Ishikawa (cell line): ENCODE measurements around the gene ARPC3.

ENCODE experiments used
- CEBPB ChIP-seq: IDR thresholded peaks from 2 replicates; pipeline ENCODE4 v1.6.1; 2012
- CREB1 ChIP-seq: IDR thresholded peaks from 2 replicates; pipeline ENCODE4 v1.6.1; 2012; ENCODE audit warnings: low read depth
- EGR1 ChIP-seq: IDR thresholded peaks from 2 replicates; pipeline ENCODE4 v1.6.1; 2012
- EP300 ChIP-seq: IDR thresholded peaks from 2 replicates; pipeline ENCODE4 v1.6.1; 2012; ENCODE audit warnings: borderline replicate concordance
- FOXM1 ChIP-seq: IDR thresholded peaks from 2 replicates; pipeline ENCODE4 v1.6.1; 2012; ENCODE audit warnings: low read depth, borderline replicate concordance
- MAX ChIP-seq: IDR thresholded peaks from 2 replicates; pipeline ENCODE4 v1.6.1; 2012
- NFIC ChIP-seq: IDR thresholded peaks from 2 replicates; pipeline ENCODE4 v1.6.1; 2012
- RAD21 ChIP-seq: IDR thresholded peaks from 2 replicates; pipeline ENCODE4 v1.6.1; 2012; ENCODE audit warnings: low read depth
- TAF1 ChIP-seq: IDR thresholded peaks from 2 replicates; pipeline ENCODE4 v1.6.1; 2012; ENCODE audit warnings: low read depth, mild to moderate bottlenecking
- TCF12 ChIP-seq: IDR thresholded peaks from 2 replicates; pipeline ENCODE4 v1.6.1; 2012; ENCODE audit warnings: low read depth
- TEAD4 ChIP-seq: IDR thresholded peaks from 2 replicates; pipeline ENCODE4 v1.6.1; 2012
- YY1 ChIP-seq: IDR thresholded peaks from 2 replicates; pipeline ENCODE4 v1.6.1; 2012; ENCODE audit warnings: low read depth
- ZBTB7A ChIP-seq: IDR thresholded peaks from 2 replicates; pipeline ENCODE4 v1.6.1; 2012; ENCODE audit warnings: low read depth
- TF ChIP-seq, protein P1 (sequence below): IDR thresholded peaks from 2 replicates; pipeline ENCODE4 v1.6.1; 2012; ENCODE audit warnings: low read depth, mild to moderate bottlenecking
- TF ChIP-seq, protein P2 (sequence below): IDR thresholded peaks from 2 replicates; pipeline ENCODE4 v1.6.1; 2012

ARPC3 gene

DNA sequence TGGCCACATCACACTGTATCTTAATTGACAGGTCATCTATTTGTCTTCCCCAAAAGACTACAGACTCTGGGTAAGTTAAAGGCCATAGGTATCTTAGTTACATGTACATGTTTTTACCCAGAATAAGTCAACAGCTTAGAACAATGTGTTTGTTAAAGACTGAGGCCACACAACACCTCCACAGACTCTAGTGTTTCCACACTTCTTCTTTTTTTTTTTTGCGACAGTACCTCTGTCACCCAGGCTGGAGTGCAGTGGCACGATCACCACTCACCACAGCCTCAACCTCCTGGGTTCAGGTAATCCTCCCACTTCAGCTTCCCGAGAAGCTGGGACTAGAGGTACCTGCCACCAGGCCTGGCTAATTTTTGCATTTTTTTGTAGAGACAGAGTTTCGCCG, 16.7 kb upstream of the ARPC3 start:
- TF ChIP-seq ZBTB7A, result no peak
- TF ChIP-seq YY1, result no peak
- no peak for TF ChIP-seq TAF1
- TF ChIP-seq CEBPB, result no peak
- TF ChIP-seq CREB1, result no peak
- TF ChIP-seq, protein P1, sequence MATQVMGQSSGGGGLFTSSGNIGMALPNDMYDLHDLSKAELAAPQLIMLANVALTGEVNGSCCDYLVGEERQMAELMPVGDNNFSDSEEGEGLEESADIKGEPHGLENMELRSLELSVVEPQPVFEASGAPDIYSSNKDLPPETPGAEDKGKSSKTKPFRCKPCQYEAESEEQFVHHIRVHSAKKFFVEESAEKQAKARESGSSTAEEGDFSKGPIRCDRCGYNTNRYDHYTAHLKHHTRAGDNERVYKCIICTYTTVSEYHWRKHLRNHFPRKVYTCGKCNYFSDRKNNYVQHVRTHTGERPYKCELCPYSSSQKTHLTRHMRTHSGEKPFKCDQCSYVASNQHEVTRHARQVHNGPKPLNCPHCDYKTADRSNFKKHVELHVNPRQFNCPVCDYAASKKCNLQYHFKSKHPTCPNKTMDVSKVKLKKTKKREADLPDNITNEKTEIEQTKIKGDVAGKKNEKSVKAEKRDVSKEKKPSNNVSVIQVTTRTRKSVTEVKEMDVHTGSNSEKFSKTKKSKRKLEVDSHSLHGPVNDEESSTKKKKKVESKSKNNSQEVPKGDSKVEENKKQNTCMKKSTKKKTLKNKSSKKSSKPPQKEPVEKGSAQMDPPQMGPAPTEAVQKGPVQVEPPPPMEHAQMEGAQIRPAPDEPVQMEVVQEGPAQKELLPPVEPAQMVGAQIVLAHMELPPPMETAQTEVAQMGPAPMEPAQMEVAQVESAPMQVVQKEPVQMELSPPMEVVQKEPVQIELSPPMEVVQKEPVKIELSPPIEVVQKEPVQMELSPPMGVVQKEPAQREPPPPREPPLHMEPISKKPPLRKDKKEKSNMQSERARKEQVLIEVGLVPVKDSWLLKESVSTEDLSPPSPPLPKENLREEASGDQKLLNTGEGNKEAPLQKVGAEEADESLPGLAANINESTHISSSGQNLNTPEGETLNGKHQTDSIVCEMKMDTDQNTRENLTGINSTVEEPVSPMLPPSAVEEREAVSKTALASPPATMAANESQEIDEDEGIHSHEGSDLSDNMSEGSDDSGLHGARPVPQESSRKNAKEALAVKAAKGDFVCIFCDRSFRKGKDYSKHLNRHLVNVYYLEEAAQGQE, result no peak
- no peak for TF ChIP-seq TEAD4
- TF ChIP-seq FOXM1, result no peak
- no peak for TF ChIP-seq EGR1
- TF ChIP-seq, protein P2, sequence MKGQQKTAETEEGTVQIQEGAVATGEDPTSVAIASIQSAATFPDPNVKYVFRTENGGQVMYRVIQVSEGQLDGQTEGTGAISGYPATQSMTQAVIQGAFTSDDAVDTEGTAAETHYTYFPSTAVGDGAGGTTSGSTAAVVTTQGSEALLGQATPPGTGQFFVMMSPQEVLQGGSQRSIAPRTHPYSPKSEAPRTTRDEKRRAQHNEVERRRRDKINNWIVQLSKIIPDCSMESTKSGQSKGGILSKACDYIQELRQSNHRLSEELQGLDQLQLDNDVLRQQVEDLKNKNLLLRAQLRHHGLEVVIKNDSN, result no peak
- TF ChIP-seq EP300, result no peak
- TF ChIP-seq TCF12, result no peak
- no peak for TF ChIP-seq MAX
- no peak for TF ChIP-seq RAD21
- TF ChIP-seq NFIC, result no peak

- TF ChIP-seq CEBPB, result no peak
- TF ChIP-seq TEAD4, result no peak
- TF ChIP-seq TAF1, result no peak
- TF ChIP-seq, protein P2, result no peak
- no peak for TF ChIP-seq FOXM1
- TF ChIP-seq NFIC, result no peak
- TF ChIP-seq YY1, result no peak
- TF ChIP-seq EP300, result no peak
- TF ChIP-seq, protein P1, result no peak
- TF ChIP-seq EGR1, result no peak
- TF ChIP-seq MAX, result no peak
- TF ChIP-seq RAD21, result no peak
- no peak for TF ChIP-seq TCF12
- no peak for TF ChIP-seq CREB1
- no peak for TF ChIP-seq ZBTB7A
Measured at GRCh38 chr12:110465024-110465423, 14.9 kb upstream of the ARPC3 start.

- TF ChIP-seq TAF1, result no peak
- no peak for TF ChIP-seq TCF12
- TF ChIP-seq NFIC, result no peak
- TF ChIP-seq CEBPB, result no peak
- no peak for TF ChIP-seq RAD21
- TF ChIP-seq CREB1, result no peak
- TF ChIP-seq, protein P1, result no peak
Measured at GRCh38 chr12:110458756-110459155, 8.6 kb upstream of the ARPC3 start.

- TF ChIP-seq EP300 (no peak), RAD21 (no peak), TAF1 (no peak)
Measured at GRCh38 chr12:110453569-110454296, 3.6 kb upstream of the ARPC3 start.

GRCh38 chr12:110451263-110451662, 1.1 kb upstream of the ARPC3 start:
- TF ChIP-seq NFIC, result no peak
- TF ChIP-seq TAF1, result no peak
- no peak for TF ChIP-seq TCF12
- TF ChIP-seq, protein P1, result no peak
